HepG2 (cell line): ENCODE measurements around the gene TPPP3. TPM values are rescaled to one million over a fixed set of nuclear protein-coding genes. Genes with fewer than 3 reads are reported as not detected.

Experiments
- AGO2 ChIP-seq: fragments of 200-400 bp; formaldehyde crosslinking; optimal IDR thresholded peaks from 2 replicates; pipeline ENCODE3; 2017; ENCODE audit warnings: mild to moderate bottlenecking, low read depth, low read length, moderate library complexity
- ASH2L ChIP-seq: fragments of 300-600, 200-600 bp; sonication (generic); IDR thresholded peaks from 2 replicates; pipeline ENCODE4 v1.7.0; 2017; ENCODE audit warnings: low read depth, mild to moderate bottlenecking, moderate library complexity, mixed read lengths, low read length; ENCODE audit not compliant: insufficient read length
- ELF4 ChIP-seq: sonication (generic); formaldehyde crosslinking; IDR thresholded peaks from 2 replicates; pipeline ENCODE4 v1.5.0; 2020; ENCODE audit warnings: missing genetic modification reagents, mild to moderate bottlenecking, moderate library complexity, borderline replicate concordance
- ESRRA ChIP-seq: sonication (generic); formaldehyde crosslinking; IDR thresholded peaks from 2 replicates; pipeline ENCODE4 v1.5.1; 2020; ENCODE audit warnings: mild to moderate bottlenecking, low read depth, missing genetic modification reagents
- FOXA1 ChIP-seq, 2 experiments: fragments of 450-650 bp in 1 of 2; sonication (generic) in 1 of 2; formaldehyde crosslinking in 1 of 2; IDR thresholded peaks; 2 replicates each; pipeline versions ENCODE4 v1.4.0 to v1.6.1; 2016 to 2020; ENCODE audit warnings: missing genetic modification reagents in 1 of 2
- HMG20B ChIP-seq: conservative IDR thresholded peaks from 2 replicates; pipeline ENCODE4 v1.6.1; 2016; ENCODE audit warnings: missing genetic modification reagents, missing compliant biosample characterization
- HNF4A ChIP-seq: sonication (generic); formaldehyde crosslinking; IDR thresholded peaks from 2 replicates; pipeline ENCODE4 v1.4.0; 2020; ENCODE audit warnings: missing genetic modification reagents
- KLF13 ChIP-seq: sonication (generic); formaldehyde crosslinking; IDR thresholded peaks from 2 replicates; pipeline ENCODE4 v1.4.0; 2020; ENCODE audit warnings: mild to moderate bottlenecking, missing genetic modification reagents
- NR1H2 ChIP-seq: sonication (generic); formaldehyde crosslinking; IDR thresholded peaks from 2 replicates; pipeline ENCODE4 v1.8.1; 2022; ENCODE audit warnings: low read depth, missing genetic modification reagents, borderline replicate concordance
- PTBP1 ChIP-seq: fragments of 200-400 bp; formaldehyde crosslinking; IDR thresholded peaks from 2 replicates; pipeline ENCODE4 v1.6.1; 2018; ENCODE audit warnings: low read length, low read depth; ENCODE audit not compliant: poor library complexity, severe bottlenecking
- WIZ ChIP-seq: sonication (generic); formaldehyde crosslinking; IDR thresholded peaks from 2 replicates; pipeline ENCODE4 v1.5.1; 2020; ENCODE audit warnings: mild to moderate bottlenecking, missing genetic modification reagents
- ZEB1 ChIP-seq: IDR thresholded peaks from 2 replicates; pipeline ENCODE4 v1.6.1; 2012; ENCODE audit warnings: mild to moderate bottlenecking, low read depth, inconsistent platforms; ENCODE audit not compliant: insufficient replicate concordance
- ZMYM4 ChIP-seq: sonication (generic); formaldehyde crosslinking; IDR thresholded peaks from 2 replicates; pipeline ENCODE4 v1.8.1; 2023; ENCODE audit warnings: mild to moderate bottlenecking, missing genetic modification reagents
- ZNF12 ChIP-seq: sonication (generic); formaldehyde crosslinking; IDR thresholded peaks from 2 replicates; pipeline ENCODE4 v1.5.0; 2020; ENCODE audit warnings: missing genetic modification reagents
- ZNF234 ChIP-seq: sonication (generic); formaldehyde crosslinking; conservative IDR thresholded peaks from 2 replicates; pipeline ENCODE4 v1.5.1; 2020; ENCODE audit warnings: mild to moderate bottlenecking, missing genetic modification reagents
- ZNF446 ChIP-seq: sonication (generic); formaldehyde crosslinking; IDR thresholded peaks from 2 replicates; pipeline ENCODE4 v1.5.0; 2020; ENCODE audit warnings: mild to moderate bottlenecking, missing genetic modification reagents
- ZNF460 ChIP-seq: sonication (generic); formaldehyde crosslinking; IDR thresholded peaks from 2 replicates; pipeline ENCODE4 v1.5.1; 2020; ENCODE audit warnings: missing genetic modification reagents, mild to moderate bottlenecking, borderline replicate concordance
- ZNF572 ChIP-seq: sonication (generic); formaldehyde crosslinking; IDR thresholded peaks from 2 replicates; pipeline ENCODE4 v1.5.1; 2020; ENCODE audit warnings: mild to moderate bottlenecking, missing genetic modification reagents
- ZNF644 ChIP-seq: IDR thresholded peaks from 2 replicates; pipeline ENCODE4 v1.6.1; 2016; ENCODE audit warnings: low read depth
- ZNF782 ChIP-seq: sonication (generic); formaldehyde crosslinking; IDR thresholded peaks from 2 replicates; pipeline ENCODE4 v1.4.0; 2020; ENCODE audit warnings: missing genetic modification reagents, mild to moderate bottlenecking, borderline replicate concordance
- ZNF788 ChIP-seq: sonication (generic); formaldehyde crosslinking; IDR thresholded peaks from 2 replicates; pipeline ENCODE4 v1.5.0; 2020; ENCODE audit warnings: mild to moderate bottlenecking, missing genetic modification reagents, borderline replicate concordance
- ZNF841 ChIP-seq: sonication (generic); formaldehyde crosslinking; IDR thresholded peaks from 2 replicates; pipeline ENCODE4 v1.8.1; 2023; ENCODE audit warnings: missing genetic modification reagents, borderline replicate concordance
- polyA plus RNA-seq, 8 experiments: library from polyadenylated mRNA; depleted of rRNA in 3 of 8; stranded (reverse) in 7 of 8; unstranded in 1 of 8; fragments of >200 nt; fragmentation: Illumina TruSeq in 4 of 8; extraction: Trizol in 4 of 8; gene quantifications; 2 replicates each; pipeline versions ENCODE4 v1.2.1 to v1.2.3, GENCODE V29; 2011 to 2016; ENCODE audit warnings: low read depth in 4 of 8, missing spikeins in 1 of 8, mixed read lengths in 1 of 8; ENCODE audit not compliant: insufficient read depth in 1 of 8
- total RNA-seq, 5 experiments: library from RNA; depleted of rRNA; stranded (reverse); fragments of >200 nt; fragmentation: Illumina TruSeq; extraction: Trizol; gene quantifications; 2 replicates each; pipeline ENCODE4 v1.2.3, GENCODE V29; 2016; ENCODE audit warnings: low read depth in 1 of 5
- TF ChIP-seq, protein P1 (sequence below): sonication (generic); formaldehyde crosslinking; IDR thresholded peaks from 2 replicates; pipeline ENCODE4 v1.5.1; 2020; ENCODE audit warnings: missing genetic modification reagents, mild to moderate bottlenecking, borderline replicate concordance
- TF ChIP-seq, protein P2 (sequence below): sonication (generic); formaldehyde crosslinking; IDR thresholded peaks from 2 replicates; pipeline ENCODE4 v1.4.0; 2020; ENCODE audit warnings: missing genetic modification reagents
- TF ChIP-seq, protein P3 (sequence below): sonication (generic); formaldehyde crosslinking; IDR thresholded peaks from 2 replicates; pipeline ENCODE4 v1.4.0; 2020; ENCODE audit warnings: low read depth, missing genetic modification reagents

TPPP3 gene
- total and polyA plus RNA-seq, 2 of the 13 experiments (the other 11 are each of a cell fraction or from before 2014, with no cell fraction given), result 0.16 to 0.44 TPM

DNA sequence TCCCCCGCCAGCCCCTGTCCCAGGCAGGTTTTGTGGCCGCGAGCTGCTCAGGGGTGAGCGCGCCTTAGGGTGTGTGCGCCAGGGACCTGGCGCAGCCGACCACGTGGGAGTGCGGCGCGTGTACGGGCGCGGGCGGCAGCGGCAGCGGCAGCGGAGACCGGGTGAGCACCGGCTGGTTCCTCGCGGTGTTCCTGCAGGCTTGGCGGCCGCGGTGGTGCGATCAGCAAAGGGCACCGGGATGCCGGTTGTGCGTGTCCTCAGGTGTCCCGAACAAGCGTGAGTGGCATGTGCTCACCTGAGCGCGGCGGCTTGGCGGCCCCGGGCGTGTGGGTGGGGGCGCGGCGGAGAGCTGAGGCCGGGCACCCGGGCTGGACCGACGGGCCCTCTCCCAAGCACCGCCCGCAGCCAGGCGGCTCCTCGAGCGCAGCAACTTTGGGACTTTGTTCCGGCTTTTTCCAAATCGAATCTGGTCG, 37.2 kb upstream of the TPPP3 start (continued):
- TF ChIP-seq ZNF782 (peak; percentile 91; the same call in 1 of the 2 replicates), ZNF644 (CRISPR knock-in tag) (no peak), ESRRA (CRISPR knock-in tag) (peak; percentile 67; the same call in 1 of the 2 replicates), ZNF234 (CRISPR knock-in tag) (0 out of 2 replicates have a peak, but pooled peaks have one; percentile 54), ZNF460 (CRISPR knock-in tag) (no peak), ZMYM4 (peak; percentile 27; the same call in 1 of the 2 replicates), HMG20B (CRISPR knock-in tag) (no peak), AGO2 (peak; percentile 62), NR1H2 (CRISPR knock-in tag) (peak; percentile 68; the same call in 1 of the 2 replicates), WIZ (CRISPR knock-in tag) (peak; percentile 83), ZNF788 (peak; percentile 84; the same call in 1 of the 2 replicates), HNF4A (no peak), KLF13 (CRISPR knock-in tag) (0 out of 2 replicates have a peak, but pooled peaks have one; percentile 37), ZNF446 (CRISPR knock-in tag) (peak; percentile 96), ZEB1 (no peak), FOXA1 (IDR thresholded peaks at IDR 0.05) (no peak), FOXA1 (CRISPR knock-in tag; IDR thresholded peaks at IDR 0.05) (no peak; the same call in 1 of the 2 replicates), ASH2L (no peak), ZNF12 (0 out of 2 replicates have a peak, but pooled peaks have one; percentile 9), PTBP1 (no peak), ELF4 (CRISPR knock-in tag) (no peak), ZNF841 (CRISPR knock-in tag) (no peak), ZNF572 (no peak)
- TF ChIP-seq, protein P1, sequence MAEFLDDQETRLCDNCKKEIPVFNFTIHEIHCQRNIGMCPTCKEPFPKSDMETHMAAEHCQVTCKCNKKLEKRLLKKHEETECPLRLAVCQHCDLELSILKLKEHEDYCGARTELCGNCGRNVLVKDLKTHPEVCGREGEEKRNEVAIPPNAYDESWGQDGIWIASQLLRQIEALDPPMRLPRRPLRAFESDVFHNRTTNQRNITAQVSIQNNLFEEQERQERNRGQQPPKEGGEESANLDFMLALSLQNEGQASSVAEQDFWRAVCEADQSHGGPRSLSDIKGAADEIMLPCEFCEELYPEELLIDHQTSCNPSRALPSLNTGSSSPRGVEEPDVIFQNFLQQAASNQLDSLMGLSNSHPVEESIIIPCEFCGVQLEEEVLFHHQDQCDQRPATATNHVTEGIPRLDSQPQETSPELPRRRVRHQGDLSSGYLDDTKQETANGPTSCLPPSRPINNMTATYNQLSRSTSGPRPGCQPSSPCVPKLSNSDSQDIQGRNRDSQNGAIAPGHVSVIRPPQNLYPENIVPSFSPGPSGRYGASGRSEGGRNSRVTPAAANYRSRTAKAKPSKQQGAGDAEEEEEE, result no peak
- TF ChIP-seq, protein P2, sequence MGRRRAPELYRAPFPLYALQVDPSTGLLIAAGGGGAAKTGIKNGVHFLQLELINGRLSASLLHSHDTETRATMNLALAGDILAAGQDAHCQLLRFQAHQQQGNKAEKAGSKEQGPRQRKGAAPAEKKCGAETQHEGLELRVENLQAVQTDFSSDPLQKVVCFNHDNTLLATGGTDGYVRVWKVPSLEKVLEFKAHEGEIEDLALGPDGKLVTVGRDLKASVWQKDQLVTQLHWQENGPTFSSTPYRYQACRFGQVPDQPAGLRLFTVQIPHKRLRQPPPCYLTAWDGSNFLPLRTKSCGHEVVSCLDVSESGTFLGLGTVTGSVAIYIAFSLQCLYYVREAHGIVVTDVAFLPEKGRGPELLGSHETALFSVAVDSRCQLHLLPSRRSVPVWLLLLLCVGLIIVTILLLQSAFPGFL (CRISPR knock-in tag), result 0 out of 2 replicates have a peak, but pooled peaks have one; percentile 32
- TF ChIP-seq, protein P3, sequence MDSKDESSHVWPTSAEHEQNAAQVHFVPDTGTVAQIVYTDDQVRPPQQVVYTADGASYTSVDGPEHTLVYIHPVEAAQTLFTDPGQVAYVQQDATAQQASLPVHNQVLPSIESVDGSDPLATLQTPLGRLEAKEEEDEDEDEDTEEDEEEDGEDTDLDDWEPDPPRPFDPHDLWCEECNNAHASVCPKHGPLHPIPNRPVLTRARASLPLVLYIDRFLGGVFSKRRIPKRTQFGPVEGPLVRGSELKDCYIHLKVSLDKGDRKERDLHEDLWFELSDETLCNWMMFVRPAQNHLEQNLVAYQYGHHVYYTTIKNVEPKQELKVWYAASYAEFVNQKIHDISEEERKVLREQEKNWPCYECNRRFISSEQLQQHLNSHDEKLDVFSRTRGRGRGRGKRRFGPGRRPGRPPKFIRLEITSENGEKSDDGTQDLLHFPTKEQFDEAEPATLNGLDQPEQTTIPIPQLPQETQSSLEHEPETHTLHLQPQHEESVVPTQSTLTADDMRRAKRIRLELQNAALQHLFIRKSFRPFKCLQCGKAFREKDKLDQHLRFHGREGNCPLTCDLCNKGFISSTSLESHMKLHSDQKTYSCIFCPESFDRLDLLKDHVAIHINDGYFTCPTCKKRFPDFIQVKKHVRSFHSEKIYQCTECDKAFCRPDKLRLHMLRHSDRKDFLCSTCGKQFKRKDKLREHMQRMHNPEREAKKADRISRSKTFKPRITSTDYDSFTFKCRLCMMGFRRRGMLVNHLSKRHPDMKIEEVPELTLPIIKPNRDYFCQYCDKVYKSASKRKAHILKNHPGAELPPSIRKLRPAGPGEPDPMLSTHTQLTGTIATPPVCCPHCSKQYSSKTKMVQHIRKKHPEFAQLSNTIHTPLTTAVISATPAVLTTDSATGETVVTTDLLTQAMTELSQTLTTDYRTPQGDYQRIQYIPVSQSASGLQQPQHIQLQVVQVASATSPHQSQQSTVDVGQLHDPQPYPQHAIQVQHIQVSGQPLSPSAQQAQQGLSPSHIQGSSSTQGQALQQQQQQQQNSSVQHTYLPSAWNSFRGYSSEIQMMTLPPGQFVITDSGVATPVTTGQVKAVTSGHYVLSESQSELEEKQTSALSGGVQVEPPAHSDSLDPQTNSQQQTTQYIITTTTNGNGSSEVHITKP (CRISPR knock-in tag), result no peak
